ENCODE measurements around the gene G6PC3. TPM values are rescaled to one million over a fixed set of nuclear protein-coding genes. Genes with fewer than 3 reads are reported as not detected.
"Not testable (repeated sequence)": the region's sequence is repeated elsewhere in the genome, so short reads cannot be mapped to it uniquely, and the experiment has no call there.

The G6PC3 gene
- 36.3 and 39.2 TPM in 2 replicates for total RNA-seq

- H3K4me3 Mint-ChIP-seq (ENCODE audit: low read depth) = peak within 1 kb of the TSS; percentile 92
- DNase-seq (ENCODE audit: low spot score) = peak; percentile 77
- no peaks in the 10 kb centered on the region for H3K27me3 Mint-ChIP-seq (ENCODE audit: low read depth)
- H3K4me1 Mint-ChIP-seq (ENCODE audit: low read depth) = peaks cover 20% of the 10 kb centered on the region
- H3K9me3 Mint-ChIP-seq = no peaks in the 10 kb centered on the region
- intact Hi-C loops (cut with micrococcal nuclease) = loop anchor here (2.0 to 5.0 kb wide), 4 partner anchors 16 to 72 kb away; partner anchors contain the start of genes HDAC5 and HROB
- H3K36me3 Mint-ChIP-seq (ENCODE audit: low read depth) = peaks cover 14% of the 10 kb centered on the region
- peak within 1 kb of the TSS; percentile 92 for H3K27ac Mint-ChIP-seq
Observed at GRCh38 chr17:44070455-44071197, at the start of gene G6PC3. Gene G6PC3, plus strand, starts transcription at chr17:44070735. Its CDS starts 231 bp downstream, at chr17:44070966.

- H3K27ac Mint-ChIP-seq; H3K36me3 Mint-ChIP-seq (ENCODE audit: low read depth); H3K9me3 Mint-ChIP-seq; H3K27me3 Mint-ChIP-seq (ENCODE audit: low read depth); H3K4me3 Mint-ChIP-seq (ENCODE audit: low read depth); DNase-seq (ENCODE audit: low spot score); intact Hi-C loops (cut with micrococcal nuclease); H3K4me1 Mint-ChIP-seq (ENCODE audit: low read depth): not testable (repeated sequence)
Observed at GRCh38 chr17:44021227-44021626, 49.3 kb upstream of the G6PC3 start.

GRCh38 chr17:44022246-44022645 is 48.3 kb upstream of the G6PC3 start:
- no peaks in the 10 kb centered on the region for H3K4me1 Mint-ChIP-seq (ENCODE audit: low read depth)
- no peaks in the 10 kb centered on the region for H3K27me3 Mint-ChIP-seq (ENCODE audit: low read depth)
- no peaks in the 10 kb centered on the region for H3K9me3 Mint-ChIP-seq
- H3K27ac Mint-ChIP-seq = no peak overlapping the region
- intact Hi-C loops (cut with micrococcal nuclease) = no loop called here
- no peak overlapping the region for H3K4me3 Mint-ChIP-seq (ENCODE audit: low read depth)
- H3K36me3 Mint-ChIP-seq (ENCODE audit: low read depth) = peaks cover 9% of the 10 kb centered on the region
- no peak for DNase-seq (ENCODE audit: low spot score)

- peaks cover 9% of the 10 kb centered on the region for H3K36me3 Mint-ChIP-seq (ENCODE audit: low read depth)
- H3K27ac Mint-ChIP-seq = no peak overlapping the region
- no peak overlapping the region for H3K4me3 Mint-ChIP-seq (ENCODE audit: low read depth)
Observed at GRCh38 chr17:44023545-44024270, 46.8 kb upstream of the G6PC3 start.

GRCh38 chr17:44024271-44024663 is 46.3 kb upstream of the G6PC3 start:
- DNase-seq (ENCODE audit: low spot score) = no peak
- Mint-ChIP-seq H3K4me3 (ENCODE audit: low read depth) (no peak overlapping the region), H3K9me3 (no peaks in the 10 kb centered on the region), H3K27me3 (ENCODE audit: low read depth) (no peaks in the 10 kb centered on the region), H3K4me1 (ENCODE audit: low read depth) (peaks cover 4% of the 10 kb centered on the region), H3K27ac (no peak overlapping the region), H3K36me3 (ENCODE audit: low read depth) (peaks cover 14% of the 10 kb centered on the region)
- intact Hi-C loops (cut with micrococcal nuclease) = no loop called here

More at GRCh38 chr17:44023545-44024270, 46.8 kb upstream of the G6PC3 start:
- Mint-ChIP-seq H3K27me3 (ENCODE audit: low read depth) (no peaks in the 10 kb centered on the region), H3K9me3 (no peaks in the 10 kb centered on the region), H3K4me1 (ENCODE audit: low read depth) (no peaks in the 10 kb centered on the region)
- no peak for DNase-seq (ENCODE audit: low spot score)
- intact Hi-C loops (cut with micrococcal nuclease) = no loop called here

GRCh38 chr17:44024853-44025252 is 45.7 kb upstream of the G6PC3 start:
- H3K36me3 Mint-ChIP-seq (ENCODE audit: low read depth) = peaks cover 14% of the 10 kb centered on the region
- intact Hi-C loops (cut with micrococcal nuclease) = no loop called here
- no peaks in the 10 kb centered on the region for H3K27me3 Mint-ChIP-seq (ENCODE audit: low read depth)
- no peaks in the 10 kb centered on the region for H3K9me3 Mint-ChIP-seq
- H3K4me3 Mint-ChIP-seq (ENCODE audit: low read depth) = no peak overlapping the region
- no peak for DNase-seq (ENCODE audit: low spot score)
- peaks cover 10% of the 10 kb centered on the region for H3K4me1 Mint-ChIP-seq (ENCODE audit: low read depth)
- no peak overlapping the region for H3K27ac Mint-ChIP-seq

GRCh38 chr17:44029736-44030135 is 40.8 kb upstream of the G6PC3 start:
- H3K4me1 Mint-ChIP-seq (ENCODE audit: low read depth) = peaks cover 14% of the 10 kb centered on the region
- no peak overlapping the region for H3K4me3 Mint-ChIP-seq (ENCODE audit: low read depth)
- DNase-seq (ENCODE audit: low spot score) = no peak
- intact Hi-C loops (cut with micrococcal nuclease) = no loop called here
- peaks cover 42% of the 10 kb centered on the region for H3K36me3 Mint-ChIP-seq (ENCODE audit: low read depth)
- no peaks in the 10 kb centered on the region for H3K9me3 Mint-ChIP-seq
- no peak overlapping the region for H3K27ac Mint-ChIP-seq
- H3K27me3 Mint-ChIP-seq (ENCODE audit: low read depth) = no peaks in the 10 kb centered on the region

- intact Hi-C loops (cut with micrococcal nuclease) = no loop called here
- Mint-ChIP-seq H3K27ac (no peak overlapping the region), H3K27me3 (ENCODE audit: low read depth) (no peaks in the 10 kb centered on the region), H3K4me1 (ENCODE audit: low read depth) (peaks cover 14% of the 10 kb centered on the region), H3K4me3 (ENCODE audit: low read depth) (no peak overlapping the region), H3K9me3 (no peaks in the 10 kb centered on the region), H3K36me3 (ENCODE audit: low read depth) (peaks cover 42% of the 10 kb centered on the region)
- DNase-seq (ENCODE audit: low spot score) = no peak
Observed at GRCh38 chr17:44030482-44030881, 40.1 kb upstream of the G6PC3 start.

- H3K27me3 Mint-ChIP-seq (ENCODE audit: low read depth) = no peaks in the 10 kb centered on the region
- no peaks in the 10 kb centered on the region for H3K9me3 Mint-ChIP-seq
- H3K4me3 Mint-ChIP-seq (ENCODE audit: low read depth) = no peak overlapping the region
- intact Hi-C loops (cut with micrococcal nuclease) = no loop called here
- H3K4me1 Mint-ChIP-seq (ENCODE audit: low read depth) = peaks cover 14% of the 10 kb centered on the region
- DNase-seq (ENCODE audit: low spot score) = no peak
- H3K36me3 Mint-ChIP-seq (ENCODE audit: low read depth) = peaks cover 68% of the 10 kb centered on the region
- peak overlapping the region; percentile 61 for H3K27ac Mint-ChIP-seq
Observed at GRCh38 chr17:44033861-44034408, 36.6 kb upstream of the G6PC3 start.

- intact Hi-C loops (cut with micrococcal nuclease); H3K27me3 Mint-ChIP-seq (ENCODE audit: low read depth): not testable (repeated sequence)
- peaks cover 68% of the 10 kb centered on the region for H3K36me3 Mint-ChIP-seq (ENCODE audit: low read depth)
Observed at GRCh38 chr17:44034688-44035087, 35.8 kb upstream of the G6PC3 start.

GRCh38 chr17:44037471-44037870 is 33.1 kb upstream of the G6PC3 start:
- intact Hi-C loops (cut with micrococcal nuclease) = no loop called here
- no peak overlapping the region for H3K27ac Mint-ChIP-seq
- no peaks in the 10 kb centered on the region for H3K9me3 Mint-ChIP-seq
- no peaks in the 10 kb centered on the region for H3K27me3 Mint-ChIP-seq (ENCODE audit: low read depth)
- peaks cover 61% of the 10 kb centered on the region for H3K36me3 Mint-ChIP-seq (ENCODE audit: low read depth)
- H3K4me3 Mint-ChIP-seq (ENCODE audit: low read depth) = no peak overlapping the region
- H3K4me1 Mint-ChIP-seq (ENCODE audit: low read depth) = peaks cover 13% of the 10 kb centered on the region
- no peak for DNase-seq (ENCODE audit: low spot score)

More at GRCh38 chr17:44034688-44035087, 35.8 kb upstream of the G6PC3 start:
- not testable (repeated sequence) for H3K27ac Mint-ChIP-seq; DNase-seq (ENCODE audit: low spot score); H3K9me3 Mint-ChIP-seq; H3K4me1 Mint-ChIP-seq (ENCODE audit: low read depth); H3K4me3 Mint-ChIP-seq (ENCODE audit: low read depth)

GRCh38 chr17:44038604-44039011 is 31.9 kb upstream of the G6PC3 start:
- Mint-ChIP-seq H3K4me1 (ENCODE audit: low read depth) (peaks cover 13% of the 10 kb centered on the region), H3K9me3 (no peaks in the 10 kb centered on the region), H3K27ac (no peak overlapping the region), H3K36me3 (ENCODE audit: low read depth) (peaks cover 59% of the 10 kb centered on the region), H3K27me3 (ENCODE audit: low read depth) (no peaks in the 10 kb centered on the region), H3K4me3 (ENCODE audit: low read depth) (no peak overlapping the region)
- no peak for DNase-seq (ENCODE audit: low spot score)
- intact Hi-C loops (cut with micrococcal nuclease) = no loop called here
